LNCAP (cell line): Measurements from ENCODE around the gene MGMT.

ENCODE experiments used
- CTCF ChIP-seq: fragments of 450-650 bp; IDR thresholded peaks from 2 replicates; pipeline ENCODE4 v1.5.1; 2017; ENCODE audit warnings: mild to moderate bottlenecking

MGMT gene

DNA sequence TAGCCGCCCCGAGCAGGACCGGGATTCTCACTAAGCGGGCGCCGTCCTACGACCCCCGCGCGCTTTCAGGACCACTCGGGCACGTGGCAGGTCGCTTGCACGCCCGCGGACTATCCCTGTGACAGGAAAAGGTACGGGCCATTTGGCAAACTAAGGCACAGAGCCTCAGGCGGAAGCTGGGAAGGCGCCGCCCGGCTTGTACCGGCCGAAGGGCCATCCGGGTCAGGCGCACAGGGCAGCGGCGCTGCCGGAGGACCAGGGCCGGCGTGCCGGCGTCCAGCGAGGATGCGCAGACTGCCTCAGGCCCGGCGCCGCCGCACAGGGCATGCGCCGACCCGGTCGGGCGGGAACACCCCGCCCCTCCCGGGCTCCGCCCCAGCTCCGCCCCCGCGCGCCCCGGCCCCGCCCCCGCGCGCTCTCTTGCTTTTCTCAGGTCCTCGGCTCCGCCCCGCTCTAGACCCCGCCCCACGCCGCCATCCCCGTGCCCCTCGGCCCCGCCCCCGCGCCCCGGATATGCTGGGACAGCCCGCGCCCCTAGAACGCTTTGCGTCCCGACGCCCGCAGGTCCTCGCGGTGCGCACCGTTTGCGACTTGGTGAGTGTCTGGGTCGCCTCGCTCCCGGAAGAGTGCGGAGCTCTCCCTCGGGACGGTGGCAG lies at the start of gene MGMT:
TSS of gene MGMT (plus strand) at position 539 of the 656 bp plus-strand sequence.
- TF ChIP-seq CTCF: no peak

GRCh38 chr10:129417870-129418269 lies 49.2 kb upstream of the MGMT start:
- no peak for TF ChIP-seq CTCF

DNA sequence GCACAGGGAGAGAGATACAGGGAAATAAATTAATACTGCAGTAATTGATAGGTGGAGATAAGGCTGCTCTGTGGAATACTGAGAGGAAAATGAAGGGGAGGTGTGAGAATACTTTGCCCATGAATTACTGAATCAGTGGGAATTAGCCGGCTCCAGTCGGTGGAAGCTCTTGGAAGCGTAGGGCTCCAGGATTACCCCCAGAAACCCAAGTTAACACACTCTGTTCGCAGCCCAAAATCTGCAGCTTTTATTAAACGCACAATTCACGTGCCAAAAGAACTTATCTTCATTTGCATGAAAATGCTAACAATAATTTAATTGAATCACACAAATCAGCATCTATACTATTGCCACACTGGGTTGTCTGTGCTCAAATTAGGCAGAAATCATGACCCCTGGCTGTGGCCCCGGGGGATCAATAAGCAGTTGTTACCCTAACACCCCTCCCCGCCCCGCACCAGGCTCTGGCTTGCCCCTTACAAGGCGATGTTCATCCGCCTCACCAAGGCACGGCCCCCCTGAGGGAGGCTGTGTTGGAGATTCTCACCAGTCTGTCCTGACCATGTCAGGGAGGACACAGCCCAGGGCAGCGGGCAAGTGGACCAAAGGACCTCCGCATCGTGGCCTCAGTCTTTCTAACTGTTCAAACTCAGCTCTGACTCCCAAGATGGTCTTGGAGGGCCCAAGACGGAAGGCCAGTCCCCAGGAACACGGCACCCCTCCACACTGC lies 48.4 kb upstream of the MGMT start:
- no peak for TF ChIP-seq CTCF

- no peak for TF ChIP-seq CTCF
Measured at GRCh38 chr10:129419397-129419796, 47.6 kb upstream of the MGMT start.

- no peak for TF ChIP-seq CTCF
Measured at GRCh38 chr10:129421399-129422010, 45.5 kb upstream of the MGMT start.

DNA sequence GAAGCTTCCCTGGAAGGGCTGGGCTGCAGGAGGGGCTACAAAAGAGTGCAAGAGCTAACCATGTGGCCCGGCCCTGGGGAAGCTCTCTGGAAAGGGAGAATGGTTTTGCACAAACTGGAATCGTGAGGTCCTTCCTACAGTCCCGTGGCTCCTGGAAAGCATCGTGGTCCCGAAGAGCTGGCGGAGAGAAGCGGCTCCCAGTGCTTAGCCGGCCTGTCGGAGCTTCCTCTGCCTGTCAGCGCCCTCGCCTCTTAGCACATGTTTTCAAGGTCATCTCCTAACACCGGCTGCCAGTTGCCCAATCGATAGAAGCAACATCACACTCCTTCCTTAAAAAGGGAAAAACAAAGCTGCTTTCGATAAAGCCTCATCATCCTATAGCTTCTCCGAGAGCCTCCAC lies 42.1 kb upstream of the MGMT start:
- no peak for TF ChIP-seq CTCF

GRCh38 chr10:129426606-129427005 lies 40.4 kb upstream of the MGMT start:
- no peak for TF ChIP-seq CTCF
